NCI-H226 (cell line): ENCODE results near the gene COL8A1.

ENCODE experiments used
- DNase-seq: peaks from one replicate; pipeline ENCODE4 v3.0.0-alpha.2; 2015

The COL8A1 gene

DNA sequence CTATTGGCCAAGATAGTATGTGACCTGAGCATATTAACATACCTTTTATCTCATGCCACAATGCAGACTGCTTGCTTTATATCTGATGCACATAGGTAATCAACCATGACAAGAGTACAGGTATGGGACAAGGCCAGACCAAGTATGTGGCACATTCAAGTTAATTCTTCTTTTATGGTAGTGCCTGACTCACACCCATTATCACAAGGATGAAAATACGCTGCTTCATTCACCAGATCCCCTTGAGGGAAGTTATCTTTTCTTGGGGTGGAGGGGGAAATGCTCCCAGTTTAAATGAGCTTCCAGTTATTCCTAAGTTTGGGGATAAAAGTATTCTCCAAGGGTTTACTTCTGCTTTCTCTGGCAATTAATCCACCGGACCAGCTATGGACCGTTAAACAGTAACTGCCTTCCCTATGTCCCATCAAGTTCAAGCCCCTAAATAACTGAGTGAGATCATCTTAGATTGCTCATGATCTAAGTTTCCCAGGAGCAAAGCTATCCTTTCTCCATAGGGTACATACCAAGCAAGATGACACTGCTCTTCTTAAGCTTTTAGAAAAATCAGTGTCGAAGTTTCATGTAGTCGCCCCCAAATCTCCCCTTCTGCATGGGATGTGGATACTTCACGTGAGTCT lies 1.9 kb downstream of the COL8A1 start:
- no peak for DNase-seq

DNA sequence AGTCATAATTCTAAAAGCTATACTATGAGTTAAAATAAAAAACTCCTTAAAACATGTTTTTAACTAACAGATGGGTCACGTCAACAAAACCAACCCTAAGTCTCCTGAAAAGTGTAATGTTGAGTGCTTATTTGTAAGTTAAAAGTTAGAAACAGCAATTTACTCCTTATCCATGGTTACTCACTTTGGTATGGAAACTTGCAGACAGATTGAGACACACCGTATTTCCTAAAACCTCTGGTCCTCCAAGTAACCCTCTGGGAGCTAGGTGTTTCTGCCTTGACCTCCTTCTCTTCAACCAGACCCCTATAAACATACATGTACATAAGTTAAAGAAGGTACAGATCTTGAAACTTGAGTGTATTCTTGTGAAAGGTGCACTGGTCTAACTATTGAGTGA lies 3.1 kb downstream of the COL8A1 start:
- no peak for DNase-seq

DNA sequence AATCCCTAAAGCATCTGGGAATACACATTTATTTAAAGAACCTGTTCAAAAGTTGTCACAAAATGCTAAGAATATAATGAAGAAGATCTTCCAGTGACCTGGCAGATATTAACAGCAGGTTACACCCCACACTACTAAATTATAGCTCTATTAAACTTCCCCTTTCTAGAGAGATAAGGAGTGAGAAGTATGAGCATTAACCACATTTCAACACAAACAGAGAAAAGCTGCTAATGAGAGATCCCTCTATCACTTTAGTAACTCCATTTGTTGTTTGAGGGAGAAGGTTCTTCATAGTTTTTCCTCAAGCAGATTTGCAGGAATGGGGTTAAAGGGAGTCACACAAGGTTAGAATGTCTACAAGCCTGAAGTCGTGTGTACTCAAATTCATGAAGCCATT lies 3.6 kb downstream of the COL8A1 start:
- no peak for DNase-seq

DNA sequence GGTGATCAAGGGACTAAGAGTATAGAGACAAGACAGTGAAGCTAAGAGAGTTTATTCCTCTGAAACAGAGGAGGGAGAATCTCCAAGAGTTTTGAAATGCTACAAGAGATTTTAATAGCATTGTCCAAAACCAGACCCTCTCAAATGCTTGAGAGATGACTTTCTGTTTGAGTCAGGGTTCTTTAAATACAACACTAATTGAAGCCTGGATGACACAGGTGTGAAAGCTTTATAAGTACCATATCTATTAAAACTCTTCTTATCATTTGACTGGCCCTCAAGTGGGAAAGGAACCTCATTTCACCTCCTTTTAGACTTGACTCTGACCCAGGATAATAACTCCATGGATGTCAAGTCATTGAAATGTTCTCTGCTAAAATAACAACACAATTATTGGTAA lies 5.6 kb downstream of the COL8A1 start:
- no peak for DNase-seq

DNA sequence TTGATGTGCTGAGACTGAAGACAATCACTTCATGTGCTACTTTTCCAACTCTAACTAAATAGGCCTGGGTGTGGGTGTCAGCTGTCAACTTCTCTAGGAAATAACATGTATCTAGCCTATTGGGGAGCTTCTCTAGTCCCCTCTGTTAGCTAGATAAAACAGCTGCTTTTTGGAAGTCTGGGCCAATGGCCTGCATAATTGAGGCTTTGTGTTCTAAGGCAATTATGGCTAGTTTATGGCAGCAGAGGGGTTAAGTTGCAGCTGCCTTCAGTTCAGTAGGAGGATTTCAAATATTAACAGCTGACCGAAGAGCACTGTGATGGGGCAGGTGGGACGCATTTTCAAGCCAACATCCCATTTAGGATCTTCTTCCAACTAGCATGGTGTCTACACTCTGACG lies 6.4 kb downstream of the COL8A1 start:
- no peak for DNase-seq

DNA sequence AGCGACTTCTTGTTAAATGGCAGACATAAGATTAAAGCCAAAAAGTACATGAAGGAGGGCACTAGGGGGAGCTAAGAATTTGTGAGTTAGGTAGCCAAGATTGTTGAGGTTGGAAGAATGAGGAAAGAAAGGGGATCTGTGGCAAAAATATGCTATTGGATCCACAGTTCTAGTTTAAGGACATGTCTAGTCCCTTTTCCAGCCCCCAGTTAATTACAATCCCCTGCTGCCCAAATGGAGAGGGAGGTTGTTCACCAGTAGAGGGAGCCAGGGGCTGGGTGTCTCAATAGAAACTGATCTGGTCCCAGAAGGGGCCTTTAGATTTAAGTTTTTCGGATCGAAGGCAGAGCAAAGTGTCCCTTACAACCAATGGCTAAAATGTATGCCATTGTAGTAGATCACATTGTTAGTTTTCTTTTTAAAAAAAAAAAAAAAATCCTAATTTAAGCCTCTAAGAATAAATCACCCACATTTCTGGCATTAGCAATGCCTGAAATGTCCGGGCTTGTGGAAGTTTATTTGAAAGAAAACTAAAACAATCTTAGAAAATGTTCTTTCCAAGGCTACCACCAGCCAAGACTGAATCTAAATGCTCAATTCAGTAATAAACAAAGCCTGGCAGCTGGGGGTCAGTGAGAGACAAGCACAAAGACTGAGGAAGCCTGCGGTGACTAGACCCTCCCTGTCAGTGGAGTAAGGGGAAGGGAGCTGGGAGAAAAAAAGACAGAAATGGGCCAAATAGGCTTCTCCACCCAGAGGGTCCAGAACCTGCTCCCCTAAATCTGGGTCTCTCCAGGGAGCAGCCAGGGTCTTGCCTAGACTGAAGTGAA lies 7.1 kb downstream of the COL8A1 start:
- no peak for DNase-seq

DNA sequence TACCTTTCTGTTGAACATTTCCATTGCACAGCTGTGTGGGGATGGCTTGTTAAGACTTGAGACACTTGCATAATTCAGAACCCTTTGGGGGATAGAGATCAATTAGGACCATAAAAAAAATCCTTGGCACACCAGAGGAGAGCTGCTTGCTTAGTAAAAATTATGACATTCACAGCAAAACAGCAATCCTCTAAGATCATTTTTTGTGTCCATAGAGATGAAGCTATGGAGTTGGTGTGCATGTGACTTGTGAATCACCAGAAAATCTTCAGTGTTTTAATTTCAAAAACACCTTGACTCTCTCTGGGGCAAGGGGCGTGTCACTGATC lies 7.7 kb downstream of the COL8A1 start:
- DNase-seq: no peak

DNA sequence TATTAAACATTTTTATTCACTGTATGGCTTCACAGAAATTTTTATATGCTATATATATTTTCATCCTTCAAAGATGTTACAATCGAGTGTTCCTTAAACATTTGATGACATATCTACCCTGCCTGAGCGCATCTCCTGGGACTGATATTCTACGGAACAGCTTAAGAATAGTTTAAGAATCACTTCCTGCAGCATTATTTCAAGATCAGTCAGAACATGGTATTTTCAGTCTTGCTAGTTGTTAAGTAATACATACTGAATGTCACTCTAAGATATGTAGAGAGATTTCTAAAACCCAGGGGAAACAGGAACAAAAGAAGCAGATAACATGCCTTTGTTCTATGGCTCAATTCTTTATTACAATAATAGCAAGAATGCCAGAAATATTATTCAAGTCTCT lies 8.7 kb downstream of the COL8A1 start:
- DNase-seq: no peak

DNA sequence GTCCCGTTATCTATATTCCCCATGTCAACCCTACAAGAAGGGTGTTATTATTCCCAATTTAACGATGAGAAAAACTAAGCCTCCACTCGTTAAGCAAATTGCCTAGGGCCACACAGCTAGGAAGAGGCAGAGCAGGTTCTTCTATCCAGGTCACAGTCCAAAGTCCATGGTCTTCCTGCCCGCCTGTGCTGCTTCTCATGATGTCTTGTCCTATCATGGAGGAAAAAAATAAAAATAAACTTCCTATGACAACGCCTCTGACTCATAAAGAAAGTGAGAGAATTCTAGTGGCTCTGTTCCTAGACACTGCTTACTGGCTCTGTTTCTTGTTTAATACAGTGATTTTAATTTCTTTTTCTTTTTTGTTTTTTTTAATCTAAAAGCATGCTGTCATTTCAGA lies 9.7 kb downstream of the COL8A1 start:
- DNase-seq: peak; percentile 28

DNA sequence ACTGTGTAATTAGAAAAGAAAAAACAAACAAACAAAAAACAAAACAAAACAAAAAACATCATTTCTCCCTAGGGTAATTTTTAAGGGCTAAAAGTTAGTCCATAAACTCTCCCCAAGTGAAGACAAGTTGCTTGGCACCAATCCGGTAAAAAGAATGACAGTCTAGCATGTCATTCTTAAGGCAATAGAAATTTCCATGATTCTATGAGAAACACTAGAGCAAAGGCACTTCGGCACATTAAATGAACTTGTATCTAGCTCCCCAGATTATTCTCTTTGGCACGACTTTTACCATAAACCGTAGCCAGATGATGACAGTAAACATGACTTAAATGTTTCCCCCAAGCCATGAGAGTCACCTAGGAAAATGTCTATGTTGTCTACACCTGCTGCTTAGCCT lies 10.1 kb downstream of the COL8A1 start:
- no peak for DNase-seq

DNA sequence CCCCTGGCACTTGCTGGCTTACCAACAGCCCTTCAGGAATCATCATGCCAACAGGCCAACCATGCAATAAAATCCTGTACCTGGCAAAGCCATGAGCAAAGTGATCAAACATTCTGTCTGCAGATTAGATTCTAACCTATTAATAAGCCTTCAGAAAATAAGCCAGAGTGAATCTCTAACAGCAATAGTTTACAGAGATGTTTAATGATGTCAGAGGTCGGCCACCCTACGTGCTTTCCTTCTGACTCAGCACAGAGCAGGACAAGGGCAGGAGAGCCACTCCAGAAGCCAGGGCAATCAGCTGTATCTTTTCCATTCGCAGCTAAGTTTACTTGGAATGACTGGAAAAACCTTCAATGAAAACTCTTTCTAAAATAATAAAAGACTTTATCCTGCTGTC lies 13.1 kb downstream of the COL8A1 start:
- no peak for DNase-seq

DNA sequence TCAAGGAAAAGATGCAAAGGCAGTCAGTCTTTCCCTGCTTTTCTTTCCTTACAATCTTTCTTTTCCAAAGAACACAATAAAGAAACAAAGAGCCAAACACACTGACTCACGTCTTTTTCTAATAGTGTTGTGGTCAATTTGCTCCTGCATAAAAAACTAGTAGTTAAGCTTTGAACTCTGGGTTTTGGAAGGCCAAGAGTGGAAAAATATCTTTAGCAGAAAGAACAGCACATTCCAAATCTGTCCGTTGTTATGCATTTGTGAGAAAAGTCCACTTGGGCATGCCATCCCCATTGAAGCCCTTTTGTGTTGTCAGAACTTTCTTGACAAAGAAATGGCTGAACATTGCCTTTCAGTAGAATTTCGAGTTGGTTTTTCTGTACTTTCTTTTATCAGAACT lies 18.2 kb downstream of the COL8A1 start:
- no peak for DNase-seq

DNA sequence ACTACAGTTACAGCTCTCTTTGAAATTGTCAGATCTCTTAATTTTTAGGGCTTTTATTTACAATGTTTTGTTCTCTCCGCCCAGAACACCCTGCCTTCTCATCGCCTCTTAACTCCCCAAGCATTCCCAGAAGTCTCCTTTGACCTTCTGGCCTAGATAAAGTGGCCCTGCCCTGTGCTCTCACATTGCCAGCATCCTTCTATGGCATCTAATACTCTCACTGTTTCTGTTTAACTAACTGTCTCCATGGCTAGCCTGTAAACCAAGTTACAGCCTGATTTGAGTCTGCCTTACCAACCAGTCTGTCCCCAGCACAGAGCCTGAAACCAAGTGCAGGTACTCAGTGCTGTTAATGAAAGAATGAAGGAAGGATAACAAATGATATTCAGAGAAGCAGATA lies 19.9 kb downstream of the COL8A1 start:
- no peak for DNase-seq

DNA sequence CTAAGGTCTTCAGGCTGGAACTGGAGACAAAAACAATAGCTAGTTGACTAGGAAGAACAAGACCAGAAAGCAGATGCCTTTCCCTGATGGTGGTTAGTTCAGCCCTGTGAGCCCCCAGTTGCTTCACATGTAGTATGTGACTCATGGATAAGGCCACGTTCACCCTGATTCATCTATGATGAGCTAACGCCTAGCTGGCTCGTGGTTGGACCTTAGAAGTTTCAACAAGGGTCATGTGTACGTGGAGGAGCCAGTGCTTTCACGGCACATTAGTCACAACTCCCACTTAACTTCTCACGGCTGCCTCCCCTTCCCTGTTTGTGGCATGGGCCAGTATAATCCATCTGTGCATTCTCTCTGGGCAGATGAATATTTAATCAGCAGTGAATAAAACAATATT lies 20.6 kb downstream of the COL8A1 start:
- DNase-seq: peak; percentile 95

DNA sequence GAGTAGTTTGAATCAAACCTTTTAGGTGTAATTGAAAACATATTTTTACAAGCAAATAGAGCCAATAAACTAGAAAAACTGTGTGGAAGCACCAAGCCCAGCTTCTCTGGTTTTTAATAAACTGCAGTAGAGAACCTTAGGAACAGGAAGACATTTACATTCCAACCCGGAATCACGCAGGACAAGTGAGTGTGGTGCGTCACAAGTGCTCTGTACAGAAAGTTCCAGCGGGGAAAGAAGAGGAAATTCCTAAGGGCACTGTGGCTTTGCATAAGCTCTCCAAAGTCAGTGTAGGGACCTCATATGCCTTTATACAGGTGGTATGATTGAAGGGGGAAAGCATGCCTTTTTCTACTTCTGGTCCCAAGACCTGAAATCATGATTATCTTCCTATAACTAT lies 21.6 kb downstream of the COL8A1 start:
- no peak for DNase-seq

DNA sequence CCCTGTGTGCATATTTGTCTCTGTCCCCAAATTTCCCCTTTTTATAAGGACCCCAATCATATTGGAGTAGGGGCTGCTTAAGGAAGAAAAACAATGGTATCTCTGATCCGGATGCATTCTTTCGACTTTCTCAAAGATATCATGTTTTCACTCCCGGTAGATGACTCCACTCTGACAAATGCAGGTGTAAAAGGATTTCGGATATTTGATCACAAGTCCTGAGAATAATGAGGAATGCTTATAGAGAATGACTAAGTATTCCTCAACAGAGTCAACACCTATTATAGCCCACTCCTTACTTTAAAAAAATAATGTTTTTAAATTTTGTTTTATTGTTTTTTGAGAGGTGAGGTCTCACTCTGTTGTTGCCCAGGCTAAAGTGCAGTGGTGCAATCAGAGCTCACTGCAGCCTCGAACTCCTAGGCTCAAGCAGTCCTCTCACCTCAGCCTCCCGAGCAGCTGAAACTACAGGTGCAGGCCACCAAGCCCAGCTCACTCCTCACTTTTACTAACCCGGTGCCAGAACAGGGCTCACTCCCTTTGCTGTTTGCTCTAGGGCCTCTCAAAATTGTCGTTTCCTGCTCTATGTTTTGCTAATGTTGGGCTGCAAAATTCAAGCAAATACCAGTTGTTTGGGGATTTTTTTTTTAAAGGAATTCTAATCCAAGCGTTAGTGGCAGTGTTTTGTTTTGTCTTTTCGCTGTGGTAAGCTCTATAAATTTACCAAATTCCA lies 24.6 kb downstream of the COL8A1 start:
- DNase-seq: no peak

DNA sequence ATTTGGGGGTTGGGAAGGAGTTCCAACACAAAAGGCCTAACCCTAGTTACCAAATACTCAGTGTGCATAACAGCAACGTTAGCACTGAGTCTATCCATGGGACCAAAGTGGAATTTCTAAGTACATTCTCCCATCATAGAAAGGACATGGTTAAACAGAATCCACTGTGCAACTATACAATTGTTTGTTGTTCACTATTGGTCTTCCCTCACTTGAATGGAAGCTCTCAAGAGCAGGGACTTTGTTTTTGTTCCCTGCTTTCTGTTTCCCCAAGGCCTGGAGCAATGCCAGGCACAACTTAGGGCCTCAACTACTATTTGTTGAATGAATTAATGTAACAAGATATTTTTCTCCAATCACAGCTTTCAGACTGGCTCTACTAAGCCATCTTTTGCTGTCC lies 25.6 kb downstream of the COL8A1 start:
- DNase-seq: no peak

DNA sequence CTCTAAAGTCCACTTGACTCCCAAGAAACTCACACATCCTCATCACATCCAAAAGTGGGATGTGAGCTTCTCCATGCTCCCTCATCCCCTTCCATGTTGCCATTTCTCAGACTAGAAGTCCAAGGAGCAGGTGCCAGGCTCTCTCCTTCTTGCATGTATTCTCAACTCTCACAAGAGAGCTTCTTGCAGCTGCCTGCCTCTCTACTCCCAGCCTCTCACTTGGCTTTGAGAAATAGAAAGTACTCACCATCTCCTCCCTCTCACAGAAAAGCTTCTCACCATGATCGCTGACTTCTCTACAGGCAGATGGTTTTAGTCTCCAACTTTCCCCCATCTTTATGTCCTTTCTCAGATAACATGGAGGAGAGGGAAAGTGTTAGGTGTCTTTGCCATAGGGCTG lies 26.6 kb downstream of the COL8A1 start:
- no peak for DNase-seq

DNA sequence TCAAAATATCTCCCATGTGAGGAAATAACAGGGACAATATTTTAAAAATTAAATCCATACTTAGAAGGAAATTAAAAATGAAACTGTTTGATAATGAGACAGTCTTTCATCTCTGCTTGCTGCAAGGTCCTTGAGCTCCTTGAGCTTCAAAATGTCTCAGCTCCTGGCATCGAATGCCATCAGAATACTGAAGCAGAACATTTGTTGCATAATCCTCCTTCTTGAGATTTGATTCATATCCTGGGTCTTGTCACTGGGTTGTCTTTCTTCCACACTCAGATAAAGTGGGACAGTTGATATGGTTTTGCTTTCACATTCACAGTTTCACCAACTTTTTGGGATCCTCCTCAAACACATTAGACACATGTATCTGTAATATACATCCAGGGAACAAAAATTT lies 27.8 kb downstream of the COL8A1 start:
- peak; percentile 40 for DNase-seq

DNA sequence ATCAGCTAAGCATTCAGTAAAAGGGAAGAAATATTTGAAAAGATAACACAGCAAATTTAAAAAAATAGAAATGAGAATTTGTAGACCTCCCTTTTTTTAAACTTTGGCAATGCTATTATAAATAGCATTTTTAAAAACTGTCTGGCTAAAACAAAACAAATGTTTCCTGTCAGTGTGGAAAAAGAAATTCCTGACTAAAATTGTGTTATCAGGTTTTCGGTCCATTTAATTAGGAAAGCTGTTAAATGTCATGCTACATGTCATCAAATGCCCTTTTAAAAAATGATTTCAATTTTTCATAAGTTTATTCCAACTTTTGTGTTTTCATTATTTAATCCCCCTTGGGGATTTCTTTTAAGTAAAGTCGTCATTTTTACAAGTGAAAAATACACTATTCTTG lies 29.6 kb downstream of the COL8A1 start:
- no peak for DNase-seq

DNA sequence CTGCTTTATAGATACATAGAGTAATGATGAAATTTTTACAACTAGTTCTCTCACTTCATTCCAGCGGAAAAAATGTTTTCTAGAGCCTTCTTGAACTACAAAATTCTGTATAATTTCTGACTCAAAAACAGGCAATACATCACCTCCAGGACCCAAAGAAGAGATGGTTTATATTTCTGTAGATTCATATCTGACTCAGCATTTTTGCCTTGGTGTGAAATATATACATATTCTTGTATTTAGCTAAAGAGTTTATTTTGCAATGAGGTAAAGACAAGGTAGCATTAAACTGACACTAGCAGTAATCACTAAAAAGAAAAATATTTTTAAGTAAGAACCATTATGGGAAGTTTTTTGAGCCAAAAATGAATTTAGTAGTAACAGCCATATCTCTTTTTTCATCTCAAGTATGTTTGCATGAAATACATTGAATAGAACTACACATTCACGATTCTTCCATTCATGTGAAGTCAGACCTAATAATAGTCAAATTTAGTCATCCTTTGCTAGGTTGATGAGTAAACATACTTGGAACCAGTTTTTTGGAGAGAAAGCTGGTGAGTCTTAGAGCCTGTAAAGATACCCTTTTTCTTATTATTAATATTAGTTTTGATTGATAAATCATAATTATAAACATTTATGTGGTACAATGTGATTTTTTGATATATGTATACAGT lies 31.6 kb downstream of the COL8A1 start:
- DNase-seq: no peak

DNA sequence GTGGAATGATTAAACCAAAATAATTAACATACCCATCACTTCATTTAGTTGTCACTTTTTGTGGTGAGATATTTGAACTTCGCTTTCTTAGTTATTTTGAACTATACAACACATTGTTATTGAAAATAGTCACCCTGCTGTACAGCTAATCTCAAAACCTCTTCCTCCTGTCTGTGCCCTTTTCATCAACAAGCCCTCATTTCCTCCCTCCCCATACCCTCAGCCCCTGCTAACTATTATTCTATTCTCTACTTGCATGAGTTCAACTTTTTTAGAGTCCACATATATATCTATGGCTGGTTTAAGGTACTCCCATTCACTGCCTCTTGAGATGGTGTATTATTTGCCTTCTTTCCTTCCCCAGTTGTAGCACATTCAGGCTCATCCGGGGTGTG lies 32.2 kb downstream of the COL8A1 start:
- DNase-seq: no peak

DNA sequence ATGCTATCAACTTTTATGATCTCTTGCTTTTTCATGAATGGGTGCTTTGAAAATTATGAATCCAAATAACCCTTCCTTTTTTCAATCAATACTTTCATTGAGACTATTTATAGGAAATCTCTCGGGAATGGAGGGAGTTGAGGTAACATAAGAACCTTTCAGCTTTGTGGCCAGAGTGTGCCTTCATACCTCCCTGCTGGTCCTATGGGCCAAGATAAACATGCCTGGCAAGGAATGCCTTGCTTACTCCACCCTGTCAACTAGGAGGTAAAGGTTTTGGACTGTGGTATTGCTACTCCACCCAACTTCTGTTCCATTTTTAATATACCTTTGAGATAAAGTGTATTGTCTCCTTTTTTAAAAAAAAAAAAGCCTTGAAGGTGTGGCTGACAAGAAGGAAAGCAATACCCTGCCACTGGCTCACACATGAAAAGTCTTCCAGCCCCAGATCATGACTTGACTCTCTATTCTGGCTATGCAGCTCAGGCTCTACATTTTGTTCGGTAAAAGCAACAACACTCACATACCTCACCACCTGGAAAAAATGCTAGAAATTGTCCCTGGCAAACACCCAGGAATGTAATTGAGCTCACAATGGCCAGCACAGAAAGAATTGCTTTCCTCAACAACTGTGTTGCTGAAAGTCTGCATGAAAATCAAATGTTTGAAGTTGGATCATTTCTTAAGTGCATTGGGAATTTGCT lies 35.8 kb downstream of the COL8A1 start:
- DNase-seq: peak; percentile 78
